ENCODE measurements around the gene SPRY2.

The SPRY2 gene, protein sequence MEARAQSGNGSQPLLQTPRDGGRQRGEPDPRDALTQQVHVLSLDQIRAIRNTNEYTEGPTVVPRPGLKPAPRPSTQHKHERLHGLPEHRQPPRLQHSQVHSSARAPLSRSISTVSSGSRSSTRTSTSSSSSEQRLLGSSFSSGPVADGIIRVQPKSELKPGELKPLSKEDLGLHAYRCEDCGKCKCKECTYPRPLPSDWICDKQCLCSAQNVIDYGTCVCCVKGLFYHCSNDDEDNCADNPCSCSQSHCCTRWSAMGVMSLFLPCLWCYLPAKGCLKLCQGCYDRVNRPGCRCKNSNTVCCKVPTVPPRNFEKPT

DNA sequence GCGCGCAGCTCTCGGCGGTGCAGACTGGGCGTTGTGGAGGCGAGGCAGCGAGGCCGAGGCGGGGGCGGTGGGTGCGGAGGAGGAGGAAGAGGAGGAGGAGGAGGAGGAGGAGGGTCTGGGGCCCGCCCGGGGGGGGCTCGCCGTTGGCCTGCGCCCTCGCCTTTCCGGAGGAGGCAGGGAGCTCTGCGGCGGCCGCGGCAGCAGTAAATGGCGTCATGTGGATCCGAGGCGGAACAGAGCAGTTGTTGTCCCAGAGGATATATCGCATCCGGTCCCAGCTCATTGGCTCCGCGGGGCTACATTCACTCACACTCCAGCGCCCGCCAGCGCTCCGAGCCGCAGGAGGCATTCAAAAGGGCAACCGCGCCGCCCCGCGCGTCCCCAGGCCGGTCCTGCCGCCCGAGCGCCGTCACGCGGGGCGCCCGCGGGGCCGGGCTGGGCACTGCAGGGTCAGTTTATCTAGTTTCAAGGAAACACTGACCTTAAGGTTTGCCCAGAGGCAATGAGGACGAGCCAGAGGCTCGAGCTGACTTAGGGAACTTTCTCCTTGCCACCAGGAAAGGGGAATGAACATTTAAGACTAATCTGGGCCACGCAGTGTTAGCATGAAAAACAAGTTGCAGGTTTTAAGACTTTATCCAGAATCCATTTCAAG lies at the start of gene SPRY2:
Gene SPRY2, minus strand, starts transcription at position 26 of the 655 bp plus-strand sequence. CDS start 3,421 bp downstream, outside the sequence.
- peaks cover 0 to 4% of the 10 kb centered on the region in 2 donors for H3K4me1 ChIP-seq (ENCODE audit: control insufficient read depth in 1 of 2, insufficient read depth in 2 of 2, low read length in 2 of 2)
- H3K27me3 ChIP-seq (ENCODE audit: low read depth, low read length), result no peaks in the 10 kb centered on the region
- H3K4me3 ChIP-seq (ENCODE audit: low read depth in 1 of 2, low read length in 2 of 2), result peak within 1 kb of the TSS; percentile 79 to 99
- H3K36me3 ChIP-seq (ENCODE audit: control insufficient read depth in 1 of 2, insufficient read depth in 2 of 2, low read length in 2 of 2), result peaks cover 6 to 9% of the 10 kb centered on the region in 2 donors
- H3K9me3 ChIP-seq (ENCODE audit: control insufficient read depth in 1 of 2, low read length in 2 of 2), result no peaks in the 10 kb centered on the region
- peak within 1 kb of the TSS; percentile 98 for H3K27ac ChIP-seq (ENCODE audit: low read length)

DNA sequence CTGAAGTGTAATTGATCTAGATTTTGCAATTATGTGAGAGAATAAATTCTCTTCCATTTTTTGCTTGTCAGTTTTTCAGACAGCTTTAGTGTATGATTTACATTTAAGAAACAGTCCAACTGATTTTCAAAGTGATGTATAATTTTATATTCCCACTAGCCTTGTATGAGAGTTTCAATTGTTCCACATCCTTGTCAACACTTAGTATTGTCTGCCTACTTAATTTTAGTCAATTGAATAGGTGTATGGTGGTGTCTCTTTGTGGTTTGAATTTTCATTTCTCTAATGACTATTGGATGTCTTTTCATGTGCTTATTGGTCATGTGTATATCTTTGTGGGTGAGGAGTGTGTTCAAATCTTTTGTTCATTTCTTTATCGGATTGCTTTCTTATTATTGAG lies 49.4 kb upstream of the SPRY2 start:
- Histone ChIP-seq H3K4me1 (ENCODE audit: control insufficient read depth in 1 of 2, insufficient read depth in 2 of 2, low read length in 2 of 2) (no peaks in the 10 kb centered on the region), H3K9me3 (ENCODE audit: control insufficient read depth in 1 of 2, low read length in 2 of 2) (peaks cover 0 to 11% of the 10 kb centered on the region in 2 donors), H3K36me3 (ENCODE audit: control insufficient read depth in 1 of 2, insufficient read depth in 2 of 2, low read length in 2 of 2) (no peaks in the 10 kb centered on the region), H3K27me3 (ENCODE audit: low read depth, low read length) (no peaks in the 10 kb centered on the region), H3K27ac (ENCODE audit: low read length) (no peak overlapping the region), H3K4me3 (ENCODE audit: low read depth in 1 of 2, low read length in 2 of 2) (no peak overlapping the region)

DNA sequence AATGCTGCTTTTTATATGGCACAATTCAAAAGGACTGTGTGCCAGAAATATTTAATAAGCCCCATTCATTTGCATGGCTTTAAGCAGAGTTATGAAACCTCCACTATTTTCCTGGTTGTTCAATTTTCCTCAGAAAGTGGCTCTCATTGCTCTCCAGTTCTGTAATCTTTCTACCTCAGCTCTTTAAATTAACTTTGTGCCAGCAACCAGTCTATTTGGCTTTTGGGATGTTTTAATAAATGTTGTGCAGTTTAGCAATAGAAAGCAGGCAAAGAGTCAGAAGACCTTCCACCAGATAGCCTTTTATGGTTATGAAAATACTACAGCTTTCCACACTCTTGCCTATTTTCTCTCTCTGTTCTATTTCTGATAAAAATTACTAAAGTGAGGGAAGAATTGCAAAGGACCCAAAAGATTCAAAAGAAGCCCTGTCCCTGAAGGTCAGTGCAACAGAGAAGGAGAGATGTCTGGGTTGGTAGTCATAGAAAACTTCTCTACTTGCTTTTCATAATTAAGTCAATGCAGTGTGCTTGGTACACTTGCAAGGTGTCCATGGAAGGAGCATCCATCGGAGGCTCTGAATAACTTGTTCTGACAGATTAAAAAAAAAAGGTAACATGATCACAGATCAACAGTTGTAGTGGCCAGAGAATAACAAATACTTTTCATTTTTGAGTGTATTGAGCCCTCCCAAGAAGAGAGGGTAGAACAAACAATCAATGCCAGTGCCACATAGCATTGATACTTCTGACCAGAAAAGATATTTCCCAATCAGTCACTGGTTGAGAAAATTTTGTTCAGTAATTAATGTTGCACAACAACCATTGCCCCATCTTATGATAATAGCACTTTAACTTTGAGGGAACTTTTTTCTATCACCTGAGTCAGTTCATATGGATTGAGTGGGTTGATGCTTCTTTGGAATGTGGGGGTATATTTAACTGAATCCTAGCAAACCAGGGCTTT lies 48.4 kb upstream of the SPRY2 start:
- Histone ChIP-seq H3K27me3 (ENCODE audit: low read depth, low read length) (no peaks in the 10 kb centered on the region), H3K27ac (ENCODE audit: low read length) (no peak overlapping the region), H3K4me1 (ENCODE audit: control insufficient read depth in 1 of 2, insufficient read depth in 2 of 2, low read length in 2 of 2) (no peaks in the 10 kb centered on the region), H3K9me3 (ENCODE audit: control insufficient read depth in 1 of 2, low read length in 2 of 2) (peaks cover 0 to 11% of the 10 kb centered on the region in 2 donors), H3K4me3 (ENCODE audit: low read depth in 1 of 2, low read length in 2 of 2) (no peak overlapping the region), H3K36me3 (ENCODE audit: control insufficient read depth in 1 of 2, insufficient read depth in 2 of 2, low read length in 2 of 2) (no peaks in the 10 kb centered on the region)

DNA sequence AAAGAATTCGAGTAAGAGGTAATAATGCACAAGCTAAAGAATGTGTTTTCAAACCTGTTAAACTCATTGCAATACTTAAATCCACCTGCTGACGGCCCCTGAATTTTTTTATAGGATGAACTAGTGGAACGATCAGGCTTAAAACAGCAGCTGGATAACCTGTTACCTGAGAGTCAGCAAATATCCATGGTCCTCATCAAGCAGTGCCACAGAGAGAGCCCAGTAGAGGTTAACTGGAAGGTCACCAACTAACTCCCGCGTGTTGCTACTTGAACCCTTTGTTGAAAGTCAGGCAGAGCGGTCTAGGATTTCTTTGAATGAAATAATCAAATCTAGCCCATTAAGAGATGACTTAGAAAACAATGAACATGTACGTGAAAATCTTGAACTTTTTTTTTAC lies 47.6 kb upstream of the SPRY2 start:
- Histone ChIP-seq H3K4me1 (ENCODE audit: control insufficient read depth in 1 of 2, insufficient read depth in 2 of 2, low read length in 2 of 2) (no peaks in the 10 kb centered on the region), H3K4me3 (ENCODE audit: low read depth in 1 of 2, low read length in 2 of 2) (no peak overlapping the region), H3K27me3 (ENCODE audit: low read depth, low read length) (no peaks in the 10 kb centered on the region), H3K27ac (ENCODE audit: low read length) (no peak overlapping the region), H3K9me3 (ENCODE audit: control insufficient read depth in 1 of 2, low read length in 2 of 2) (peaks cover 0 to 4% of the 10 kb centered on the region in 2 donors), H3K36me3 (ENCODE audit: control insufficient read depth in 1 of 2, insufficient read depth in 2 of 2, low read length in 2 of 2) (no peaks in the 10 kb centered on the region)

DNA sequence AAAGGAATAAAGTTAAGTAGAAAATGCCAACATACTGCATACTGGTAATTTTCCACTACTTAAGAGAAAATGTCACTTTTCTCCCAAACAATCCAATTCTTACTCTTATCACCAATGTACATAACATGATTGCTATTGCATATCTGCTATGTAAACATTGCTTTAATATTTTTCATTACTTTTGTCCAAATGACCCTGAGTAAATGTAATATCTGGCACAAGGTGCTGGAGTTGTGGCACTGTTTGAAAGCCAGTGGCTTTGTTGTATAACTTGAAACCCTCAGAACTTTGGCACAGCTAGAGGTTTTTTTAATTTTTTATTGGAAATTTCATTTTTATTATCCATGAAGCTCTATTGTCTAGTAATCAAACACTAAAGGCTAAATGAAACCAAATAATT lies 45.7 kb upstream of the SPRY2 start:
- H3K27ac ChIP-seq (ENCODE audit: low read length), result no peak overlapping the region
- H3K4me3 ChIP-seq (ENCODE audit: low read depth in 1 of 2, low read length in 2 of 2), result no peak overlapping the region
- no peaks in the 10 kb centered on the region for H3K4me1 ChIP-seq (ENCODE audit: control insufficient read depth in 1 of 2, insufficient read depth in 2 of 2, low read length in 2 of 2)
- H3K36me3 ChIP-seq (ENCODE audit: control insufficient read depth in 1 of 2, insufficient read depth in 2 of 2, low read length in 2 of 2), result no peaks in the 10 kb centered on the region
- peaks cover 0 to 3% of the 10 kb centered on the region in 2 donors for H3K9me3 ChIP-seq (ENCODE audit: control insufficient read depth in 1 of 2, low read length in 2 of 2)
- no peaks in the 10 kb centered on the region for H3K27me3 ChIP-seq (ENCODE audit: low read depth, low read length)

DNA sequence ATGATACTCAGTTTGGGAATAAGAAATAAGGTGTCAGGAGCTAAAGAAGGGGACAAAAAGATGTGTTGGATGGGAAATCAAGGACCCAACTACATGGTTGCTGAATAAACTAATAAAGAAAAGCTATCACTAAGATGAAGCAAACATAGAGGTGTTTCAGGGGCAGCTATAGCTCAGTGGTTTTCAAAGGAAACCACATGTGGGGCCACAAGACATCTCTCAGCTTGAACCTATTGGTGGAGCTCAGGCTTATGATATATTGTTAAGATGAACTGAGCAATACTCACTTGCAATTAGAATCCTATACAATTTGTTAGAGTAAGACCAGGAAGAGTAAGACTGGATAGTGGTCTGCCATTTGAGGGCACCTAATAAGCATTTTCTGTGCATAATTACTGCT lies 45.1 kb upstream of the SPRY2 start:
- Histone ChIP-seq H3K4me1 (ENCODE audit: control insufficient read depth in 1 of 2, insufficient read depth in 2 of 2, low read length in 2 of 2) (no peaks in the 10 kb centered on the region), H3K36me3 (ENCODE audit: control insufficient read depth in 1 of 2, insufficient read depth in 2 of 2, low read length in 2 of 2) (no peaks in the 10 kb centered on the region), H3K4me3 (ENCODE audit: low read depth in 1 of 2, low read length in 2 of 2) (no peak overlapping the region)

DNA sequence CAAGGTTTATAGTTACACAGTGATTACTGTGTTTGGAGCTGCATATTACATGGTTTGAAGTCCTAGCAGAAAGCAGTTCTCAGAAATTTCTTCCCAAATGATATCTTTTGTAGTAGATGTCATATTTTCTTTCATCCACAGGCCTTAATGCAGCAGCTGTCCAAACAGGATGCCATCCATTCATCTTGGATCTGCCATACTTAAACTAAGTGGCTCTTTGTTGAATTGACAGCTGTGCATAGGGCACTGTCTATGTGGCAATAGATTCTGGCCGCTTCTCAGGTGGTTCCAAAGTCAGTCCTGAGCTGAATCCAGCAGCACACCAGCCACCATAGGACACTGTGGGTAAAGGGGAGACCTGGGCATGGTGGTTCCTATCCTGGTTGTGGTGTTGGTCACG lies 41.6 kb upstream of the SPRY2 start:
- Histone ChIP-seq H3K36me3 (ENCODE audit: control insufficient read depth in 1 of 2, insufficient read depth in 2 of 2, low read length in 2 of 2) (no peaks in the 10 kb centered on the region), H3K9me3 (ENCODE audit: control insufficient read depth in 1 of 2, low read length in 2 of 2) (no peaks in the 10 kb centered on the region), H3K27me3 (ENCODE audit: low read depth, low read length) (no peaks in the 10 kb centered on the region), H3K27ac (ENCODE audit: low read length) (no peak overlapping the region), H3K4me3 (ENCODE audit: low read depth in 1 of 2, low read length in 2 of 2) (no peak overlapping the region), H3K4me1 (ENCODE audit: control insufficient read depth in 1 of 2, insufficient read depth in 2 of 2, low read length in 2 of 2) (no peaks in the 10 kb centered on the region)

More for the DNA sequence above, 45.1 kb upstream of the SPRY2 start:
- no peak overlapping the region for H3K27ac ChIP-seq (ENCODE audit: low read length)
- no peaks in the 10 kb centered on the region for H3K27me3 ChIP-seq (ENCODE audit: low read depth, low read length)
- peaks cover 0 to 3% of the 10 kb centered on the region in 2 donors for H3K9me3 ChIP-seq (ENCODE audit: control insufficient read depth in 1 of 2, low read length in 2 of 2)

DNA sequence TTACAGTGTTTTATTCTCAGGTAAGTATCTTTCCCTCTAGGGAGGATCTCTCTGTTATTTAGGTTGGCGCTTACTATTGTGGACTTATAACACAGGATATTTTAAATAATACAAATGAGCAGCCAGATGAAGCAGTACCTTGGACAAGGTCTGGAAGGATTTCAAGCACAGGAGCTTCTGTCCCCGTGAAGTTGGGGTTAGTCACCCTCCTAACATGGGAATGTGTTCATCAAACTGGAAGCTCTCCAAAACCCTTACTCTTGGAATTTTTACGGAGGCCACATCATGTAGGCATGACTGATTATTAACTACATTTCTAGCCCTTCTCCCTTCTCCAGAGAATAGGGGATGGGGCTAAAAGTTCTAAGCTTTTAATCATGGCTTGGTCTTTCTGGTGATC lies 38.3 kb upstream of the SPRY2 start:
- Histone ChIP-seq H3K9me3 (ENCODE audit: control insufficient read depth in 1 of 2, low read length in 2 of 2) (no peaks in the 10 kb centered on the region), H3K4me1 (ENCODE audit: control insufficient read depth in 1 of 2, insufficient read depth in 2 of 2, low read length in 2 of 2) (no peaks in the 10 kb centered on the region), H3K36me3 (ENCODE audit: control insufficient read depth in 1 of 2, insufficient read depth in 2 of 2, low read length in 2 of 2) (no peaks in the 10 kb centered on the region), H3K4me3 (ENCODE audit: low read depth in 1 of 2, low read length in 2 of 2) (no peak overlapping the region), H3K27me3 (ENCODE audit: low read depth, low read length) (no peaks in the 10 kb centered on the region), H3K27ac (ENCODE audit: low read length) (no peak overlapping the region)

DNA sequence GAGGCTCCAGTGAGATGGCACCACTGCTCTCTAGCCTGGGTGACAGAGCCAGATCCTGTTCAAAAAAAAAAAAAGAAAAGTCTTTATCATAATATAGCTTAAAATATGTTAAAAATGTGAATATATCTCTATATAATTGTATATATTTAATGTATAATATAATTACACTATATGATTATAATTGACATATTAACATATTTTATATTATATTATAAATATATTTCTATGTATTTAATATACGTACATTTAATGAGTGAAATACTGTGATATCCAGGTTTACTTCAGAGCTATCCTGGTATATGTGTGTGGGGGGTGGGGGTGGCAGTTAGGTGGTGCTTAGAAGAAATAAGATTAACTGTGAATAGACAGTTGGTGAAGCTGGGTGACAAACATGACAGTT lies 35.6 kb upstream of the SPRY2 start:
- no peak overlapping the region for H3K4me3 ChIP-seq (ENCODE audit: low read depth in 1 of 2, low read length in 2 of 2)
- no peaks in the 10 kb centered on the region for H3K36me3 ChIP-seq (ENCODE audit: control insufficient read depth in 1 of 2, insufficient read depth in 2 of 2, low read length in 2 of 2)
- no peaks in the 10 kb centered on the region for H3K9me3 ChIP-seq (ENCODE audit: control insufficient read depth in 1 of 2, low read length in 2 of 2)
- H3K27me3 ChIP-seq (ENCODE audit: low read depth, low read length), result no peaks in the 10 kb centered on the region
- H3K27ac ChIP-seq (ENCODE audit: low read length), result no peak overlapping the region
- H3K4me1 ChIP-seq (ENCODE audit: control insufficient read depth in 1 of 2, insufficient read depth in 2 of 2, low read length in 2 of 2), result no peaks in the 10 kb centered on the region

DNA sequence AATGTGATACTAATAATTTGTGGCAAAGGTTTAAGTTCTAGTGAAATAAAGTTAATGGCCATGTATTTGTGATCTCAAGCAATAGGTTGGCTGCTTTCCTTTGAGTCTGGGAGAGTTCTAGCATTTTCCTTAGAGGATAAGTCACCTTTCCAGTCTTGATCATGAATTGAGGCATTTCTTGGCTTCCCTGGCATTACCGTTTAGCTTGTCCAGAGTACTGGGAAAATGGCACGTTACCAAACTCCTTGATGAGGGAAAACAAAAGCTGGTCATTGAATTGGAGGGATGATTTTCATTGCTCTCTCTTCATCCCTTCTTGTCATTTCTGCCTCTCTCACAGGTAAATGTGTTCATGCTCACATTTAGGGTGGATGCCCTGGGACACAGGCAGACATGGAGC lies 34.0 kb upstream of the SPRY2 start:
- Histone ChIP-seq H3K4me1 (ENCODE audit: control insufficient read depth in 1 of 2, insufficient read depth in 2 of 2, low read length in 2 of 2) (no peaks in the 10 kb centered on the region), H3K9me3 (ENCODE audit: control insufficient read depth in 1 of 2, low read length in 2 of 2) (no peaks in the 10 kb centered on the region), H3K36me3 (ENCODE audit: control insufficient read depth in 1 of 2, insufficient read depth in 2 of 2, low read length in 2 of 2) (no peaks in the 10 kb centered on the region), H3K4me3 (ENCODE audit: low read depth in 1 of 2, low read length in 2 of 2) (no peak overlapping the region), H3K27ac (ENCODE audit: low read length) (no peak overlapping the region), H3K27me3 (ENCODE audit: low read depth, low read length) (no peaks in the 10 kb centered on the region)

DNA sequence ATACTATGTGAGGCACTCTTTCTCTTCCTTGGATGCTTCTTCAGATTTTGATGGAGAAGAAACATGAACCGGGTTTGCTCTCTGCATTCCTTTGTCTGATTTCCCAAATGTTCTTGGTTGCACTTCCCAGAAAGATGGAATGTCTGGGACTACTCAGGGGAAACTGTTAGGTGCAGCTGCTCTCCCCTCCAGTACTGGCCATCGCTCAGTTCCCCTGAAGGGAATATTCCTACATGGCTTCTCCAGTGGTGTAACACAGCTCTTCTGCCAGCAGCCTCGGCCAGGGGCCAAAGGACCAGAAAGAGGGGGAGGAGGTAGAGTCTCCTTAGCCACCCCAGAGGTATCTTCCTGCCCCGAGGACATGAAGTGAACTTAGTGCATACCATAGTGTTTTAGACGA lies 33.5 kb upstream of the SPRY2 start:
- H3K27ac ChIP-seq (ENCODE audit: low read length), result no peak overlapping the region
- H3K4me1 ChIP-seq (ENCODE audit: control insufficient read depth in 1 of 2, insufficient read depth in 2 of 2, low read length in 2 of 2), result no peaks in the 10 kb centered on the region
- H3K27me3 ChIP-seq (ENCODE audit: low read depth, low read length), result no peaks in the 10 kb centered on the region

More for the DNA sequence above, 33.5 kb upstream of the SPRY2 start:
- Histone ChIP-seq H3K4me3 (ENCODE audit: low read depth in 1 of 2, low read length in 2 of 2) (no peak overlapping the region), H3K9me3 (ENCODE audit: control insufficient read depth in 1 of 2, low read length in 2 of 2) (no peaks in the 10 kb centered on the region), H3K36me3 (ENCODE audit: control insufficient read depth in 1 of 2, insufficient read depth in 2 of 2, low read length in 2 of 2) (no peaks in the 10 kb centered on the region)

Measured in muscle layer of duodenum (tissue), 2 donors.